Retinal pigment epithelial cell (primary cell): ENCODE measurements around the gene HRH3.

ENCODE experiments used
- DNase-seq: peaks from one replicate; pipeline ENCODE4 v3.0.0-alpha.2; 2010; ENCODE audit warnings: low read depth
- H3K4me3 ChIP-seq: 2 replicates; pipeline ENCODE4 v1.5.1; 2011; ENCODE audit warnings: mild to moderate bottlenecking, low read length, control low read depth, moderate library complexity
- CTCF ChIP-seq: conservative IDR thresholded peaks from 2 replicates; pipeline ENCODE4 v1.5.1; 2011; ENCODE audit warnings: low read depth, low read length, control low read depth, inconsistent platforms

The HRH3 gene

GRCh38 chr20:62215991-62216635, 4.0 kb downstream of the HRH3 start:
- no peak for TF ChIP-seq CTCF
- H3K4me3 ChIP-seq = no peak overlapping the region
- DNase-seq = no peak

GRCh38 chr20:62215020-62215990, 4.8 kb downstream of the HRH3 start:
- no peak for DNase-seq
- H3K4me3 ChIP-seq = no peak overlapping the region
- TF ChIP-seq CTCF = no peak

- H3K4me3 ChIP-seq = no peak overlapping the region
- no peak for TF ChIP-seq CTCF
- no peak for DNase-seq
These were observed 6.0 kb downstream of the HRH3 start for GRCh38 chr20:62214067-62214466.

- no peak overlapping the region for H3K4me3 ChIP-seq
These were observed 7.8 kb downstream of the HRH3 start for GRCh38 chr20:62212299-62212698.

GRCh38 chr20:62211769-62212288, 8.2 kb downstream of the HRH3 start:
- no peak for TF ChIP-seq CTCF
- DNase-seq = no peak

More at GRCh38 chr20:62212299-62212698, 7.8 kb downstream of the HRH3 start:
- TF ChIP-seq CTCF = no peak
- DNase-seq = no peak

GRCh38 chr20:62211216-62211615, 8.9 kb downstream of the HRH3 start:
- no peak for TF ChIP-seq CTCF

More at GRCh38 chr20:62211769-62212288, 8.2 kb downstream of the HRH3 start:
- no peak overlapping the region for H3K4me3 ChIP-seq

More at GRCh38 chr20:62211216-62211615, 8.9 kb downstream of the HRH3 start:
- H3K4me3 ChIP-seq = no peak overlapping the region
- DNase-seq = no peak
